ENCODE results near the gene CNOT4.

The CNOT4 gene

DNA sequence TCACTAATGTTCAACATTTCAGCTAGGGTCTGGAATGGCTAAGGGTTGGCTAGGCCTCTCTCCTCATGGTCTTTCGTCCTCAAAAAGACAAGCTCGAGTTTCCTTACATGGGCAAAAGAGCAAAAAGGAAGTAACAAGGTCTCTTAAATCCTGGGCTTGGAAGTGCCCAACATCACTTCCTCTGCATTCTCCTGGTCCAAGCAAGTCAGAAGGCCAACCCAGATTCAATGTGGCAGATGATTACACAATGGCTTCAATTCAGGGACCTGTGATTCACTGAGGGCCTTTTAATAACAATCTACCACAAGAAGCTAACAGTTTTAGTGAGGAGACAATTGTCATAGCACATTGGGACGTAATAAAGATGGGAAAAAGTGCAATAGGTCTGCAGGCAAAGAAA is 43.4 kb upstream of the CNOT4 start:
- Histone ChIP-seq H3K36me3 (ENCODE audit: insufficient read depth) (no peaks in the 10 kb centered on the region), H3K9ac (no peak overlapping the region), H3K27me3 (ENCODE audit: insufficient read depth, low read depth) (no peaks in the 10 kb centered on the region), H3K4me2 (no peak overlapping the region), H3K4me1 (ENCODE audit: low read depth, poor library complexity, severe bottlenecking) (no peaks in the 10 kb centered on the region), H2AFZ (ENCODE audit: low read depth) (no peak overlapping the region), H3K27ac (no peak overlapping the region), H3K4me3 (IDR thresholded peaks at IDR 0.05; ENCODE audit: insufficient read depth, low read depth, low read length) (no peak overlapping the region), H3K79me2 (ENCODE audit: insufficient read depth, low read depth) (peaks cover 8% of the 10 kb centered on the region; the same call in 1 of the 2 replicates), H4K20me1 (ENCODE audit: insufficient read depth) (no peaks in the 10 kb centered on the region)
- TF ChIP-seq, protein P1, sequence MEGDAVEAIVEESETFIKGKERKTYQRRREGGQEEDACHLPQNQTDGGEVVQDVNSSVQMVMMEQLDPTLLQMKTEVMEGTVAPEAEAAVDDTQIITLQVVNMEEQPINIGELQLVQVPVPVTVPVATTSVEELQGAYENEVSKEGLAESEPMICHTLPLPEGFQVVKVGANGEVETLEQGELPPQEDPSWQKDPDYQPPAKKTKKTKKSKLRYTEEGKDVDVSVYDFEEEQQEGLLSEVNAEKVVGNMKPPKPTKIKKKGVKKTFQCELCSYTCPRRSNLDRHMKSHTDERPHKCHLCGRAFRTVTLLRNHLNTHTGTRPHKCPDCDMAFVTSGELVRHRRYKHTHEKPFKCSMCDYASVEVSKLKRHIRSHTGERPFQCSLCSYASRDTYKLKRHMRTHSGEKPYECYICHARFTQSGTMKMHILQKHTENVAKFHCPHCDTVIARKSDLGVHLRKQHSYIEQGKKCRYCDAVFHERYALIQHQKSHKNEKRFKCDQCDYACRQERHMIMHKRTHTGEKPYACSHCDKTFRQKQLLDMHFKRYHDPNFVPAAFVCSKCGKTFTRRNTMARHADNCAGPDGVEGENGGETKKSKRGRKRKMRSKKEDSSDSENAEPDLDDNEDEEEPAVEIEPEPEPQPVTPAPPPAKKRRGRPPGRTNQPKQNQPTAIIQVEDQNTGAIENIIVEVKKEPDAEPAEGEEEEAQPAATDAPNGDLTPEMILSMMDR (conservative IDR thresholded peaks at IDR 0.05; ENCODE audit: low read depth, low read length): no peak

DNA sequence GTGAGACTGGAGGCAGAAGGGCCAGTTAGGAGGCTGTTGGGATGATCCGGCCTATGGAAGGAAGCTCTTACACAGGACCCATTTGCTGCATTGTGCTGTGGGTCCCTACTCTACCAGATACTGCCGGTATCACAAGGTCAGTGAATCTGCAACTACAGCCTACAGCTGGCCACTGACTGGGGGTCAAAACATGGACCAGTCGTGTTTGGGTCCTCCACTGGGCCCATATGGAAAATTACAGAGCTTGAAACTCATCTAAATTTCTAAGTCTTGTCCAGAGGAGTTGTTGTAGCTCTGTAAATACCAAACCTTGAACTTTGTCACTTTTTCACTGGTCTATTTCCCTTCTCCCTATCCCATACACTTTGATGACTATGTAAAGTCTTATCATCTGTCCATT is 42.2 kb upstream of the CNOT4 start:
- TF ChIP-seq, protein P1 (conservative IDR thresholded peaks at IDR 0.05; ENCODE audit: low read depth, low read length): no peak
- Histone ChIP-seq H3K9ac (no peak overlapping the region), H3K36me3 (ENCODE audit: insufficient read depth) (no peaks in the 10 kb centered on the region), H4K20me1 (ENCODE audit: insufficient read depth) (no peaks in the 10 kb centered on the region), H3K4me3 (IDR thresholded peaks at IDR 0.05; ENCODE audit: insufficient read depth, low read depth, low read length) (no peak overlapping the region), H3K27ac (no peak overlapping the region), H3K4me1 (ENCODE audit: low read depth, poor library complexity, severe bottlenecking) (no peaks in the 10 kb centered on the region), H3K79me2 (ENCODE audit: insufficient read depth, low read depth) (no peaks in the 10 kb centered on the region), H2AFZ (ENCODE audit: low read depth) (no peak overlapping the region), H3K27me3 (ENCODE audit: insufficient read depth, low read depth) (no peaks in the 10 kb centered on the region), H3K4me2 (no peak overlapping the region)

DNA sequence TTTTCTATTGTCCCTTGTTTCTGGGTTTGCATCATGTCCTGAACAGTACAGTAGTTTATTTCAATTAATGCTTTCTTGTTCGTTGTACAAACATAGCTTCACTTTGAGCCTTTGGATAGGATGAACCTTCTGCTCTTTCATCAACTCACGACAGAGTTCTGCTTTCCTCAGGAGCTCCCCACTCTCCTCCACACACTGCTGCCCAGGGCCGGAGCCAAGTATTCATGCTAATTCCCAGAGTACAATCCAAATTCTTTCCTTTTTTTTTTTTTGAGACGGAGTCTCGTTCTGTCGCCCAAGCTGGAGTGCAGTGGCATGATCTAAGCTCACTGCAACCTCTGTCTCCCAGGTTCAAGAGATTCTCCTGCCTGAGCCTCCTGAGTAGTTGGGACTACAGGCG is 40.3 kb upstream of the CNOT4 start:
- Histone ChIP-seq H2AFZ (ENCODE audit: low read depth) (no peak overlapping the region), H3K4me1 (ENCODE audit: low read depth, poor library complexity, severe bottlenecking) (no peaks in the 10 kb centered on the region), H3K9ac (no peak overlapping the region), H3K27me3 (ENCODE audit: insufficient read depth, low read depth) (no peaks in the 10 kb centered on the region), H4K20me1 (ENCODE audit: insufficient read depth) (no peaks in the 10 kb centered on the region), H3K27ac (no peak overlapping the region), H3K4me3 (IDR thresholded peaks at IDR 0.05; ENCODE audit: insufficient read depth, low read depth, low read length) (no peak overlapping the region), H3K4me2 (no peak overlapping the region), H3K79me2 (ENCODE audit: insufficient read depth, low read depth) (no peaks in the 10 kb centered on the region), H3K36me3 (ENCODE audit: insufficient read depth) (no peaks in the 10 kb centered on the region)
- TF ChIP-seq, protein P1 (conservative IDR thresholded peaks at IDR 0.05; ENCODE audit: low read depth, low read length): no peak

DNA sequence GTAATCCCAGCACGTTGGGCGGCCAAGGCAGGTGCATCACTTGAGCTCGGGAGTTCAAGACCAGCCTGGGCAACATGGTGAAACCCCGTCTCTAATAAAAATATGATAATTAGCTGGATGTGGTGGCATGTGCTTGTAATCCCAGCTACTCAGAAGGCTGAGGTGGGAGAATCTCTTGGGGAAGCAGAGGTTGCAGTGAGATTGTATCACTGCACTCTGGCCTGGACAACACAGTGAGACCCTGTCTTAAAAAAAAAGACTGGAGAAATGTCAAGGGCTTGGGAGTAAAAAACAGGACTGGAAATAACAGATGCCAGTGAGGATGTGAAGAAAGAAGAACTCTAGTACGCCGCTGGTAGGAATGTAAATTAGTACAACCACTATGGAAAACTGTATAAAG is 31.1 kb upstream of the CNOT4 start:
- Histone ChIP-seq H3K36me3 (ENCODE audit: insufficient read depth) (no peaks in the 10 kb centered on the region), H3K27ac (no peak overlapping the region), H2AFZ (ENCODE audit: low read depth) (no peak overlapping the region), H3K4me2 (no peak overlapping the region), H3K9ac (no peak overlapping the region), H3K79me2 (ENCODE audit: insufficient read depth, low read depth) (no peaks in the 10 kb centered on the region), H3K4me3 (IDR thresholded peaks at IDR 0.05; ENCODE audit: insufficient read depth, low read depth, low read length) (no peak overlapping the region), H4K20me1 (ENCODE audit: insufficient read depth) (no peaks in the 10 kb centered on the region), H3K27me3 (ENCODE audit: insufficient read depth, low read depth) (no peaks in the 10 kb centered on the region), H3K4me1 (ENCODE audit: low read depth, poor library complexity, severe bottlenecking) (no peaks in the 10 kb centered on the region)
- TF ChIP-seq, protein P1 (conservative IDR thresholded peaks at IDR 0.05; ENCODE audit: low read depth, low read length): no peak
